ENCODE measurements around the gene POR. TPM values are rescaled to one million over a fixed set of nuclear protein-coding genes. Genes with fewer than 3 reads are reported as not detected.
"Not testable (repeated sequence)": the region's sequence is repeated elsewhere in the genome, so short reads cannot be mapped to it uniquely, and the experiment has no call there.

Gene POR
- total RNA-seq, 1 donor: 90.7 TPM

GRCh38 chr7:75892634-75893272, 22.2 kb upstream of the POR start:
- no peak overlapping the region for H3K4me3 ChIP-seq (ENCODE audit: low read depth, low read length)
- TF ChIP-seq CTCF (IDR thresholded peaks at IDR 0.05; ENCODE audit: insufficient read depth, low read depth, low read length): no peak
- peak; percentile 87 for DNase-seq (ENCODE audit: low read depth)

GRCh38 chr7:75896803-75897327, 18.1 kb upstream of the POR start:
- no peak for TF ChIP-seq CTCF (IDR thresholded peaks at IDR 0.05; ENCODE audit: insufficient read depth, low read depth, low read length)
- H3K4me3 ChIP-seq (ENCODE audit: low read depth, low read length): no peak overlapping the region
- DNase-seq (ENCODE audit: low read depth): no peak

- no peak overlapping the region for H3K4me3 ChIP-seq (ENCODE audit: low read depth, low read length)
- TF ChIP-seq CTCF (IDR thresholded peaks at IDR 0.05; ENCODE audit: insufficient read depth, low read depth, low read length): no peak
- DNase-seq (ENCODE audit: low read depth): no peak
Measured at GRCh38 chr7:75900617-75901315, 14.2 kb upstream of the POR start.

GRCh38 chr7:75905785-75906604, 9.0 kb upstream of the POR start:
- no peak overlapping the region for H3K4me3 ChIP-seq (ENCODE audit: low read depth, low read length)
- peak; percentile 83 for DNase-seq (ENCODE audit: low read depth)
- no peak for TF ChIP-seq CTCF (IDR thresholded peaks at IDR 0.05; ENCODE audit: insufficient read depth, low read depth, low read length)

GRCh38 chr7:75906991-75907667, 7.8 kb upstream of the POR start:
- TF ChIP-seq CTCF (IDR thresholded peaks at IDR 0.05; ENCODE audit: insufficient read depth, low read depth, low read length): no peak
- no peak for DNase-seq (ENCODE audit: low read depth)
- no peak overlapping the region for H3K4me3 ChIP-seq (ENCODE audit: low read depth, low read length)

- not testable (repeated sequence) for DNase-seq (ENCODE audit: low read depth); H3K4me3 ChIP-seq (ENCODE audit: low read depth, low read length)
Measured at GRCh38 chr7:75907668-75908039, 7.3 kb upstream of the POR start.
